Measurements from ENCODE around the gene ARID5B.
"Not testable (repeated sequence)": the region's sequence is repeated elsewhere in the genome, so short reads cannot be mapped to it uniquely, and the experiment has no call there.

ARID5B gene

GRCh38 chr10:61962971-61963370 is 61.5 kb downstream of the ARID5B start:
- no peak for DNase-seq

GRCh38 chr10:61963669-61964058 is 62.2 kb downstream of the ARID5B start:
- DNase-seq, result no peak

GRCh38 chr10:61964059-61964709 is 62.7 kb downstream of the ARID5B start:
- DNase-seq, result no peak

GRCh38 chr10:61964949-61965702 is 63.6 kb downstream of the ARID5B start:
- no peak for DNase-seq

GRCh38 chr10:61965703-61966395 is 64.3 kb downstream of the ARID5B start:
- no peak for DNase-seq

- DNase-seq, result no peak
Observed at GRCh38 chr10:61967298-61967697, 65.8 kb downstream of the ARID5B start.

- peak in 1 of 51 donors; percentile 2 for DNase-seq
Observed at GRCh38 chr10:61970182-61971002, 68.9 kb downstream of the ARID5B start.

GRCh38 chr10:61971003-61971325 is 69.5 kb downstream of the ARID5B start:
- no peak for DNase-seq

- no peak for DNase-seq
Observed at GRCh38 chr10:61973169-61973568, 71.7 kb downstream of the ARID5B start.

GRCh38 chr10:61973906-61974305 is 72.4 kb downstream of the ARID5B start:
- no peak for DNase-seq

GRCh38 chr10:61974601-61975390 is 73.3 kb downstream of the ARID5B start:
- peak in 27 of 51 donors; percentile 2 to 60 (median 23) for DNase-seq

- DNase-seq, result peak in 1 of 51 donors; percentile 38
Observed at GRCh38 chr10:61975391-61975932, 74.0 kb downstream of the ARID5B start.

GRCh38 chr10:61976951-61977721 is 75.6 kb downstream of the ARID5B start:
- DNase-seq, result not testable (repeated sequence)

GRCh38 chr10:61978965-61979364 is 77.5 kb downstream of the ARID5B start:
- peak in 5 of 51 donors; percentile 0 to 19 (median 3) for DNase-seq

- DNase-seq, result no peak
Observed at GRCh38 chr10:61981460-61981859, 80.0 kb downstream of the ARID5B start.

GRCh38 chr10:61983255-61983654 is 81.8 kb downstream of the ARID5B start:
- DNase-seq, result no peak

GRCh38 chr10:61984803-61985418 is 83.4 kb downstream of the ARID5B start:
- DNase-seq, result no peak

- DNase-seq, result no peak
Observed at GRCh38 chr10:61985715-61986114, 84.2 kb downstream of the ARID5B start.

- no peak for DNase-seq
Observed at GRCh38 chr10:61986382-61986781, 84.9 kb downstream of the ARID5B start.

Data from hypothalamus (tissue), 51 donors.